Ectodermal cell (in vitro differentiated cells): ENCODE results near the gene TNFRSF13B.

Experiments
- H3K27ac ChIP-seq: 2 replicates; pipeline ENCODE4 v1.7.0; 2013; ENCODE audit warnings: mild to moderate bottlenecking, low read depth, low read length; ENCODE audit not compliant: insufficient read depth, poor library complexity, severe bottlenecking
- H3K27me3 ChIP-seq: 2 replicates; pipeline ENCODE4 v1.7.0; 2013; ENCODE audit warnings: mild to moderate bottlenecking, low read length; ENCODE audit not compliant: insufficient read depth, control insufficient read depth, poor library complexity, severe bottlenecking
- H3K36me3 ChIP-seq: one replicate; pipeline ENCODE4 v1.7.0; 2013; ENCODE audit warnings: low read length; ENCODE audit not compliant: control insufficient read depth, insufficient read depth
- H3K4me1 ChIP-seq: one replicate; pipeline ENCODE4 v1.7.0; 2013; ENCODE audit warnings: low read length; ENCODE audit not compliant: control insufficient read depth, insufficient read depth
- H3K4me3 ChIP-seq: 2 replicates; pipeline ENCODE4 v1.7.0; 2013; ENCODE audit warnings: low read depth, low read length, control low read depth; ENCODE audit not compliant: insufficient read depth
- H3K9me3 ChIP-seq: 2 replicates; pipeline ENCODE4 v1.7.0; 2013; ENCODE audit warnings: mild to moderate bottlenecking, low read length, moderate library complexity; ENCODE audit not compliant: control insufficient read depth
- WGBS, 2 experiments: methylation state at CpG; one replicate each; pipeline ENCODE4 v1.1.7; 2013; ENCODE audit warnings: missing lambda C conversion rate in 2 of 2; 5-methylcytosine and 5-hydroxymethylcytosine counted together

TNFRSF13B gene

GRCh38 chr17:16995930-16996329 lies 24.0 kb upstream of the TNFRSF13B start:
- Histone ChIP-seq H3K36me3 (no peaks in the 10 kb centered on the region), H3K4me3 (no peak overlapping the region)
- WGBS, 2 experiments = 96% methylated on average over 7 of the region's 7 CpGs

GRCh38 chr17:16994631-16995030 lies 22.7 kb upstream of the TNFRSF13B start:
- Histone ChIP-seq H3K9me3 (no peaks in the 10 kb centered on the region), H3K4me3 (no peak overlapping the region), H3K4me1 (no peaks in the 10 kb centered on the region), H3K27ac (no peak overlapping the region), H3K27me3 (no peaks in the 10 kb centered on the region), H3K36me3 (no peaks in the 10 kb centered on the region)
- 85 to 86% methylated on average over 2 of the region's 2 CpGs for WGBS, 2 experiments

More at GRCh38 chr17:16995930-16996329, 24.0 kb upstream of the TNFRSF13B start:
- H3K4me1 ChIP-seq = no peaks in the 10 kb centered on the region
- no peak overlapping the region for H3K27ac ChIP-seq
- H3K27me3 ChIP-seq = no peaks in the 10 kb centered on the region
- no peaks in the 10 kb centered on the region for H3K9me3 ChIP-seq

GRCh38 chr17:16991349-16992009 lies 19.6 kb upstream of the TNFRSF13B start:
- H3K4me1 ChIP-seq = no peaks in the 10 kb centered on the region
- no peak overlapping the region for H3K27ac ChIP-seq
- no peaks in the 10 kb centered on the region for H3K9me3 ChIP-seq
- no peaks in the 10 kb centered on the region for H3K27me3 ChIP-seq
- no peak overlapping the region for H3K4me3 ChIP-seq
- 31 to 33% methylated on average over 16 of the region's 16 CpGs for WGBS, 2 experiments
- H3K36me3 ChIP-seq = no peaks in the 10 kb centered on the region

- Histone ChIP-seq H3K4me1 (no peaks in the 10 kb centered on the region), H3K4me3 (no peak overlapping the region), H3K36me3 (no peaks in the 10 kb centered on the region), H3K27ac (no peak overlapping the region), H3K27me3 (no peaks in the 10 kb centered on the region), H3K9me3 (no peaks in the 10 kb centered on the region)
- 88 to 91% methylated on average over 11 of the region's 11 CpGs for WGBS, 2 experiments
Measured at GRCh38 chr17:16989953-16990860, 18.3 kb upstream of the TNFRSF13B start.

GRCh38 chr17:16989230-16989952 lies 17.5 kb upstream of the TNFRSF13B start:
- Histone ChIP-seq H3K27ac (no peak overlapping the region), H3K4me3 (no peak overlapping the region), H3K27me3 (no peaks in the 10 kb centered on the region), H3K36me3 (no peaks in the 10 kb centered on the region), H3K4me1 (no peaks in the 10 kb centered on the region), H3K9me3 (no peaks in the 10 kb centered on the region)
- WGBS, 2 experiments = 91 to 96% methylated on average over 12 of the region's 12 CpGs

- 92% methylated on average over 10 of the region's 10 CpGs for WGBS, 2 experiments
- Histone ChIP-seq H3K27me3 (no peaks in the 10 kb centered on the region), H3K36me3 (no peaks in the 10 kb centered on the region), H3K9me3 (no peaks in the 10 kb centered on the region), H3K4me1 (no peaks in the 10 kb centered on the region), H3K27ac (no peak overlapping the region), H3K4me3 (no peak overlapping the region)
Measured at GRCh38 chr17:16988749-16989229, 16.9 kb upstream of the TNFRSF13B start.

- WGBS, 2 experiments = 69 to 73% methylated on average over 11 of the region's 11 CpGs
- H3K4me1 ChIP-seq = no peaks in the 10 kb centered on the region
- H3K36me3 ChIP-seq = no peaks in the 10 kb centered on the region
- no peak overlapping the region for H3K4me3 ChIP-seq
- H3K9me3 ChIP-seq = no peaks in the 10 kb centered on the region
- H3K27ac ChIP-seq = no peak overlapping the region
- no peaks in the 10 kb centered on the region for H3K27me3 ChIP-seq
Measured at GRCh38 chr17:16987830-16988601, 16.1 kb upstream of the TNFRSF13B start.

GRCh38 chr17:16987066-16987829 lies 15.3 kb upstream of the TNFRSF13B start:
- no peaks in the 10 kb centered on the region for H3K36me3 ChIP-seq
- no peak overlapping the region for H3K4me3 ChIP-seq
- H3K27me3 ChIP-seq = no peaks in the 10 kb centered on the region
- 88 to 89% methylated on average over 10 of the region's 10 CpGs for WGBS, 2 experiments
- H3K27ac ChIP-seq = no peak overlapping the region
- no peaks in the 10 kb centered on the region for H3K4me1 ChIP-seq
- no peaks in the 10 kb centered on the region for H3K9me3 ChIP-seq

GRCh38 chr17:16986391-16986790 lies 14.5 kb upstream of the TNFRSF13B start:
- H3K4me3 ChIP-seq = no peak overlapping the region
- no peaks in the 10 kb centered on the region for H3K27me3 ChIP-seq
- H3K36me3 ChIP-seq = no peaks in the 10 kb centered on the region
- H3K9me3 ChIP-seq = no peaks in the 10 kb centered on the region
- no peak overlapping the region for H3K27ac ChIP-seq
- no peaks in the 10 kb centered on the region for H3K4me1 ChIP-seq
- WGBS, 2 experiments = 63 to 74% methylated on average over 1 of the region's 1 CpG
